CD4-positive, alpha-beta T cell (primary cell): Measurements from ENCODE around the gene NUAK1. TPM values are rescaled to one million over a fixed set of nuclear protein-coding genes. Genes with fewer than 3 reads are reported as not detected.

ENCODE experiments used
- ATAC-seq: fragments of 200-7000 bp; cut with Tn5 transposase; one replicate; pipeline ENCODE4 v1.10.0; 2022; ENCODE audit warnings: mild to moderate bottlenecking; ENCODE audit not compliant: poor library complexity
- CTCF ChIA-PET: fragments of 350-600 bp; sonication (Branson Sonifier 250); formaldehyde crosslinking; loops from one replicate; lab custom pipeline; 2021; ENCODE audit warnings: antibody characterized with exemption, inconsistent platforms; lab: Charles Lee
- POLR2A ChIA-PET: fragments of 350-600 bp; sonication (Branson Sonifier 250); formaldehyde crosslinking; loops from one replicate; lab custom pipeline; 2021; ENCODE audit warnings: antibody characterized with exemption, inconsistent platforms; lab: Charles Lee
- DNase-seq, 14 experiments: peaks; one replicate each; pipeline ENCODE4 v3.0.0-alpha.2; 2013 to 2020; ENCODE audit warnings: mixed read lengths in 2 of 14
- H3K27ac ChIP-seq, 2 donors: one replicate each; pipeline versions ENCODE4 v1.5.1 to v1.7.0; 2013; ENCODE audit warnings: low read length in 2 of 2, low read depth in 1 of 2, mild to moderate bottlenecking in 1 of 2
- H3K27me3 ChIP-seq, 2 experiments: 1 replicate in 1 of 2; 2 replicates in 1 of 2; pipeline versions ENCODE4 v1.6.1 to v1.7.0; 2013; ENCODE audit warnings: low read length in 2 of 2, control low read depth in 1 of 2, mild to moderate bottlenecking in 1 of 2, moderate library complexity in 1 of 2; ENCODE audit not compliant: insufficient read depth in 2 of 2, control insufficient read depth in 1 of 2
- H3K36me3 ChIP-seq: one replicate; pipeline ENCODE4 v1.6.1; 2013; ENCODE audit warnings: low read length, control low read depth; ENCODE audit not compliant: insufficient read depth
- H3K4me1 ChIP-seq: one replicate; pipeline ENCODE4 v1.6.1; 2013; ENCODE audit warnings: low read length, control low read depth; ENCODE audit not compliant: insufficient read depth
- H3K4me3 ChIP-seq: one replicate; pipeline ENCODE4 v1.5.1; 2013; ENCODE audit warnings: mild to moderate bottlenecking, low read length, moderate library complexity
- H3K9me3 ChIP-seq, 2 experiments: 1 replicate in 1 of 2; 2 replicates in 1 of 2; pipeline versions ENCODE4 v1.6.1 to v1.7.0; 2013; ENCODE audit warnings: low read length in 2 of 2, mild to moderate bottlenecking in 2 of 2, control low read depth in 1 of 2, moderate library complexity in 1 of 2; ENCODE audit not compliant: control insufficient read depth in 1 of 2, insufficient read depth in 1 of 2
- H3K27ac Mint-ChIP-seq: one replicate; pipeline ENCODE4 v1.8.0; 2020; ENCODE audit warnings: mixed read lengths
- H3K27me3 Mint-ChIP-seq: one replicate; pipeline ENCODE4 v1.8.0; 2021; ENCODE audit warnings: mixed read lengths
- H3K36me3 Mint-ChIP-seq: one replicate; pipeline ENCODE4 v1.8.0; 2021; ENCODE audit warnings: low read depth, mixed read lengths
- H3K4me1 Mint-ChIP-seq: one replicate; pipeline ENCODE4 v1.8.0; 2021; ENCODE audit warnings: low read depth, mixed read lengths
- H3K4me3 Mint-ChIP-seq: one replicate; pipeline ENCODE4 v1.8.0; 2020; ENCODE audit warnings: mild to moderate bottlenecking, mixed read lengths
- H3K9me3 Mint-ChIP-seq: one replicate; pipeline ENCODE4 v1.8.0; 2020; ENCODE audit warnings: mixed read lengths
- CTCF ChIP-seq: fragments of 200-600 bp; IDR thresholded peaks from one replicate; pipeline ENCODE4 v1.8.0; 2022; ENCODE audit warnings: antibody characterized with exemption, mild to moderate bottlenecking
- intact Hi-C, 2 experiments: fragments of 100-400 bp; cut with DNase I in 1 of 2; cut with micrococcal nuclease in 1 of 2; formaldehyde crosslinking; loops; one replicate each; pipeline versions ENCODE4 v1.15.1 to v1.9.0; 2023 to 2025; cut with DNase I, micrococcal nuclease
- total RNA-seq, 174 experiments: library from RNA in 2 of 174; stranded (reverse) in 2 of 174; gene quantifications; one replicate each; pipeline ENCODE4 v1.2.3 and lab custom pipeline; 2021 to 2026

The NUAK1 gene
- total RNA-seq, 2 experiments from 2014 or later: 0.16 TPM; not detected in 1

- CTCF ChIA-PET: no interaction called here
- no peak overlapping the region for H3K27ac ChIP-seq
- no peak overlapping the region for H3K27ac Mint-ChIP-seq
- DNase-seq (peak in 4 of 14 experiments; percentile 1 to 26 (median 10)), ATAC-seq (no peak)
- POLR2A ChIA-PET: no interaction called here
- peaks cover 21% of the 10 kb centered on the region for H3K4me1 ChIP-seq
- no peak overlapping the region for H3K4me3 ChIP-seq
- H3K9me3 Mint-ChIP-seq: no peaks in the 10 kb centered on the region
- peaks cover 0 to 6% of the 10 kb centered on the region in 2 experiments for H3K9me3 ChIP-seq
- H3K36me3 ChIP-seq: no peaks in the 10 kb centered on the region
- TF ChIP-seq CTCF: no peak
- intact Hi-C loops: loop anchor here in 1 of 2 experiments (5.0 kb wide), 1 partner anchor 1937 kb away; no protein-coding TSS in a partner anchor
- peaks cover 14% of the 10 kb centered on the region for H3K4me1 Mint-ChIP-seq
- no peak overlapping the region for H3K4me3 Mint-ChIP-seq
- H3K36me3 Mint-ChIP-seq: no peaks in the 10 kb centered on the region
- H3K27me3 ChIP-seq: peaks cover 44 to 66% of the 10 kb centered on the region in 2 experiments
- H3K27me3 Mint-ChIP-seq: peaks cover 84% of the 10 kb centered on the region
Observed at GRCh38 chr12:106139422-106140171, 843 bp upstream of the NUAK1 start.

GRCh38 chr12:106138357-106138632 is 459 bp downstream of the NUAK1 start:
- peaks cover 44 to 59% of the 10 kb centered on the region in 2 experiments for H3K27me3 ChIP-seq
- no peak for ATAC-seq
- H3K4me1 Mint-ChIP-seq: peaks cover 14% of the 10 kb centered on the region
- intact Hi-C loops: loop anchor here in 1 of 2 experiments (5.0 kb wide), 1 partner anchor 1936 kb away; no protein-coding TSS in a partner anchor
- peaks cover 85% of the 10 kb centered on the region for H3K27me3 Mint-ChIP-seq
- no peak overlapping the region for H3K4me3 ChIP-seq
- ChIA-PET POLR2A (interaction anchor here (0.5 kb wide), 1 partner anchor 90 kb away, joined by 3 read pairs; no protein-coding TSS in a partner anchor), CTCF (no interaction called here)
- no peak overlapping the region for H3K27ac Mint-ChIP-seq
- no peak overlapping the region for H3K27ac ChIP-seq
- H3K9me3 Mint-ChIP-seq: no peaks in the 10 kb centered on the region
- TF ChIP-seq CTCF: no peak
- no peaks in the 10 kb centered on the region for H3K36me3 Mint-ChIP-seq
- no peak for DNase-seq
- H3K9me3 ChIP-seq: peaks cover 0 to 6% of the 10 kb centered on the region in 2 experiments
- peaks cover 21% of the 10 kb centered on the region for H3K4me1 ChIP-seq
- no peaks in the 10 kb centered on the region for H3K36me3 ChIP-seq
- peak overlapping the region; percentile 78 for H3K4me3 Mint-ChIP-seq

GRCh38 chr12:106137530-106138356 is 1.0 kb downstream of the NUAK1 start:
- Mint-ChIP-seq H3K27ac (no peak overlapping the region), H3K4me1 (peaks cover 14% of the 10 kb centered on the region), H3K36me3 (no peaks in the 10 kb centered on the region), H3K9me3 (no peaks in the 10 kb centered on the region), H3K27me3 (peaks cover 86% of the 10 kb centered on the region), H3K4me3 (peak overlapping the region; percentile 78)
- no peaks in the 10 kb centered on the region for H3K36me3 ChIP-seq
- H3K27ac ChIP-seq: no peak overlapping the region
- ATAC-seq (no peak), DNase-seq (no peak)
- peaks cover 21% of the 10 kb centered on the region for H3K4me1 ChIP-seq
- CTCF ChIA-PET: no interaction called here
- no peak overlapping the region for H3K4me3 ChIP-seq
- no peak for TF ChIP-seq CTCF
- intact Hi-C loops: loop anchor here in 1 of 2 experiments (5.0 kb wide), 1 partner anchor 1935 kb away; no protein-coding TSS in a partner anchor
- POLR2A ChIA-PET: interaction anchor here (0.5 kb wide), 1 partner anchor 91 kb away, joined by 3 read pairs; no protein-coding TSS in a partner anchor
- peaks cover 0 to 6% of the 10 kb centered on the region in 2 experiments for H3K9me3 ChIP-seq
- H3K27me3 ChIP-seq: peaks cover 44 to 59% of the 10 kb centered on the region in 2 experiments
